CD14-positive monocyte (primary cell): ENCODE data around the gene UNC5A. TPM values are rescaled to one million over a fixed set of nuclear protein-coding genes. Genes with fewer than 3 reads are reported as not detected.
A peak's percentile ranks its signal among the peaks of the same experiment; 100 is the strongest.

Experiments used
- DNase-seq, 3 donors: peaks; one replicate each; pipeline ENCODE4 v3.0.0-alpha.2; 2011 to 2022
- H2AFZ ChIP-seq: 2 replicates; pipeline ENCODE4 v1.6.0; 2012; ENCODE audit warnings: mild to moderate bottlenecking, low read depth, low read length, inconsistent platforms; ENCODE audit not compliant: insufficient read depth, poor library complexity, severe bottlenecking
- H3K27ac ChIP-seq, 2 donors: 1 replicate in 1 of 2; 2 replicates in 1 of 2; pipeline ENCODE4 v1.5.1; 2012 to 2013; ENCODE audit warnings: low read length in 2 of 2, control low read depth in 1 of 2, inconsistent platforms in 1 of 2, low read depth in 1 of 2, mild to moderate bottlenecking in 1 of 2
- H3K27me3 ChIP-seq, 2 donors: one replicate each; pipeline versions ENCODE4 v1.6.0 to v1.6.1; 2011 to 2013; ENCODE audit warnings: low read length in 2 of 2; ENCODE audit not compliant: control insufficient read depth in 2 of 2, insufficient read depth in 2 of 2
- H3K36me3 ChIP-seq, 2 donors: replicated peaks in 1 of 2; 1 replicate in 1 of 2; 2 replicates in 1 of 2; pipeline versions ENCODE4 v1.5.1 to v1.6.1; 2012 to 2013; ENCODE audit warnings: low read length in 2 of 2, control low read depth in 1 of 2, inconsistent platforms in 1 of 2, mild to moderate bottlenecking in 1 of 2; ENCODE audit not compliant: insufficient read depth in 2 of 2, control insufficient read depth in 1 of 2
- H3K4me1 ChIP-seq, 2 donors: 1 replicate in 1 of 2; 2 replicates in 1 of 2; pipeline versions ENCODE4 v1.5.1 to v1.6.1; 2012 to 2013; ENCODE audit warnings: low read length in 2 of 2, control low read depth in 1 of 2, inconsistent platforms in 1 of 2, mild to moderate bottlenecking in 1 of 2, moderate library complexity in 1 of 2; ENCODE audit not compliant: insufficient read depth in 2 of 2, control insufficient read depth in 1 of 2
- H3K4me2 ChIP-seq: replicated peaks from 2 replicates; pipeline ENCODE3; 2012; ENCODE audit warnings: low read length, moderate library complexity, mild to moderate bottlenecking; ENCODE audit not compliant: poor library complexity, severe bottlenecking; ENCODE audit errors: extremely low read depth
- H3K4me3 ChIP-seq, 3 experiments: fragments of 200-600 bp in 1 of 3; sonication (generic) in 1 of 3; replicated peaks in 1 of 3; 1 replicate in 2 of 3; 2 replicates in 1 of 3; pipeline ENCODE4 v1.5.1; 2011 to 2013; ENCODE audit warnings: low read length in 3 of 3, mild to moderate bottlenecking in 3 of 3, control low read depth in 2 of 3, low read depth in 2 of 3, inconsistent platforms in 1 of 3, moderate library complexity in 1 of 3
- H3K79me2 ChIP-seq: 2 replicates; pipeline ENCODE4 v1.6.0; 2012; ENCODE audit warnings: mild to moderate bottlenecking, control low read depth, inconsistent platforms, low read length, moderate library complexity; ENCODE audit not compliant: insufficient read depth
- H3K9ac ChIP-seq: 2 replicates; pipeline ENCODE4 v1.6.0; 2017; ENCODE audit warnings: low read length, mild to moderate bottlenecking; ENCODE audit not compliant: insufficient read depth, poor library complexity, severe bottlenecking
- H3K9me3 ChIP-seq, 2 donors: replicated peaks in 1 of 2; 1 replicate in 1 of 2; 2 replicates in 1 of 2; pipeline versions ENCODE4 v1.5.1 to v1.6.1; 2012 to 2013; ENCODE audit warnings: low read length in 2 of 2, control low read depth in 1 of 2; ENCODE audit not compliant: control insufficient read depth in 1 of 2, insufficient read depth in 1 of 2
- H4K20me1 ChIP-seq: 2 replicates; pipeline ENCODE4 v1.6.0; 2012; ENCODE audit warnings: mild to moderate bottlenecking, low read length, control low read depth, moderate library complexity; ENCODE audit not compliant: insufficient read depth
- H3K27ac Mint-ChIP-seq, 7 donors: one replicate each; pipeline ENCODE4 v1.8.0; 2020; ENCODE audit warnings: mild to moderate bottlenecking in 7 of 7, mixed read lengths in 7 of 7, moderate library complexity in 6 of 7, inconsistent platforms in 2 of 7
- H3K27me3 Mint-ChIP-seq, 3 donors: one replicate each; pipeline ENCODE4 v1.8.0; 2021 to 2022; ENCODE audit warnings: low read depth in 3 of 3, mild to moderate bottlenecking in 3 of 3, mixed read lengths in 3 of 3, moderate library complexity in 3 of 3, inconsistent platforms in 1 of 3
- H3K36me3 Mint-ChIP-seq, 2 donors: one replicate each; pipeline ENCODE4 v1.8.0; 2020; ENCODE audit warnings: mixed read lengths in 2 of 2, inconsistent platforms in 1 of 2, mild to moderate bottlenecking in 1 of 2
- H3K4me1 Mint-ChIP-seq: one replicate; pipeline ENCODE4 v1.8.0; 2020; ENCODE audit warnings: mild to moderate bottlenecking, mixed read lengths
- H3K4me3 Mint-ChIP-seq, 2 donors: one replicate each; pipeline ENCODE4 v1.8.0; 2020; ENCODE audit warnings: mild to moderate bottlenecking in 2 of 2, mixed read lengths in 2 of 2, moderate library complexity in 1 of 2
- H3K9me3 Mint-ChIP-seq, 7 donors: one replicate each; pipeline ENCODE4 v1.8.0; 2020 to 2022; ENCODE audit warnings: mixed read lengths in 7 of 7, mild to moderate bottlenecking in 6 of 7, moderate library complexity in 6 of 7, inconsistent platforms in 2 of 7
- WGBS: methylation state at CpG from one replicate; pipeline ENCODE4 v1.1.5; 2013; ENCODE audit warnings: missing lambda C conversion rate; ENCODE audit not compliant: insufficient coverage; 5-methylcytosine and 5-hydroxymethylcytosine counted together
- intact Hi-C, 2 donors: fragments of 100-400 bp; cut with micrococcal nuclease; formaldehyde crosslinking; loops; one replicate each; pipeline versions ENCODE4 v1.15.0 to v1.15.1; 2023
- polyA plus RNA-seq, 3 donors: library from polyadenylated mRNA; depleted of rRNA in 1 of 3; unstranded in 2 of 3; stranded (reverse) in 1 of 3; fragments of 300-500 nt in 2 of 3; fragments of >200 nt in 1 of 3; fragmentation: Illumina TruSeq in 2 of 3; gene quantifications; 1 replicate in 2 of 3; 2 replicates in 1 of 3; pipeline ENCODE4 v1.2.3, GENCODE V29; 2012 to 2021
- TF ChIP-seq, protein P1 (sequence below): fragments of 200-600 bp; IDR thresholded peaks from one replicate; pipeline ENCODE4 v1.8.0; 2022; ENCODE audit warnings: antibody characterized with exemption, mild to moderate bottlenecking

UNC5A gene
- polyA plus RNA-seq, 3 donors: 0.03 to 0.07 TPM; not detected in 1

DNA sequence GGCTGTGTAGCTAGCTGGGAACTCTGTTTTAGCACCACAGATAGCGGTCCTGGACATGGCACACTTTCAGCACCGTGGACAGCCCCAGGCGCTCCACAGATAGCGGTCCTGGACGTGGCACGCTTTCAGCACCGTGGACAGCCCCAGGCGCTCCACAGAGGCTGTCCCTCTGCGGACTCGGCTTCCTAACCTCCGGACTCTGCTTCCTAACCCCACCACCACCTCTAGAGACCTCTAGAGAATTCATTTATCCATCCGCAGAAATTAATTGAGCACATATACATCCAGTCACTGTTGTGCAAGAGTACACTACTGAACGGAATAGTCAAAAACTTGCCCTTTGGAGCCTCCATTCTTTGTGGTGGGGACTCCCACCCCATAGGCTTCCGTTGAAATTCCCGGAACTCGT is 27.4 kb downstream of the UNC5A start:
- H3K36me3 ChIP-seq: no peaks in the 10 kb centered on the region
- TF ChIP-seq, protein P1, sequence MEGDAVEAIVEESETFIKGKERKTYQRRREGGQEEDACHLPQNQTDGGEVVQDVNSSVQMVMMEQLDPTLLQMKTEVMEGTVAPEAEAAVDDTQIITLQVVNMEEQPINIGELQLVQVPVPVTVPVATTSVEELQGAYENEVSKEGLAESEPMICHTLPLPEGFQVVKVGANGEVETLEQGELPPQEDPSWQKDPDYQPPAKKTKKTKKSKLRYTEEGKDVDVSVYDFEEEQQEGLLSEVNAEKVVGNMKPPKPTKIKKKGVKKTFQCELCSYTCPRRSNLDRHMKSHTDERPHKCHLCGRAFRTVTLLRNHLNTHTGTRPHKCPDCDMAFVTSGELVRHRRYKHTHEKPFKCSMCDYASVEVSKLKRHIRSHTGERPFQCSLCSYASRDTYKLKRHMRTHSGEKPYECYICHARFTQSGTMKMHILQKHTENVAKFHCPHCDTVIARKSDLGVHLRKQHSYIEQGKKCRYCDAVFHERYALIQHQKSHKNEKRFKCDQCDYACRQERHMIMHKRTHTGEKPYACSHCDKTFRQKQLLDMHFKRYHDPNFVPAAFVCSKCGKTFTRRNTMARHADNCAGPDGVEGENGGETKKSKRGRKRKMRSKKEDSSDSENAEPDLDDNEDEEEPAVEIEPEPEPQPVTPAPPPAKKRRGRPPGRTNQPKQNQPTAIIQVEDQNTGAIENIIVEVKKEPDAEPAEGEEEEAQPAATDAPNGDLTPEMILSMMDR: no peak
- intact Hi-C loops: no loop called here
- Mint-ChIP-seq H3K27me3 (peaks cover 4 to 28% (median 15%) of the 10 kb centered on the region in 3 donors), H3K9me3 (peaks cover 0 to 6% (median 0%) of the 10 kb centered on the region in 7 donors), H3K27ac (no peak overlapping the region), H3K4me1 (no peaks in the 10 kb centered on the region), H3K36me3 (no peaks in the 10 kb centered on the region), H3K4me3 (no peak overlapping the region)
- no peaks in the 10 kb centered on the region for H3K4me1 ChIP-seq
- H3K9ac ChIP-seq: no peak overlapping the region
- no peak overlapping the region for H2AFZ ChIP-seq
- no peak overlapping the region for H3K4me2 ChIP-seq
- peak; percentile 45 to 56 (median 50) for DNase-seq
- WGBS: 6% methylated on average over 11 of the region's 16 CpGs
- H3K4me3 ChIP-seq: no peak overlapping the region
- H4K20me1 ChIP-seq: no peaks in the 10 kb centered on the region
- no peaks in the 10 kb centered on the region for H3K9me3 ChIP-seq
- no peaks in the 10 kb centered on the region for H3K27me3 ChIP-seq
- no peaks in the 10 kb centered on the region for H3K79me2 ChIP-seq
- no peak overlapping the region for H3K27ac ChIP-seq

DNA sequence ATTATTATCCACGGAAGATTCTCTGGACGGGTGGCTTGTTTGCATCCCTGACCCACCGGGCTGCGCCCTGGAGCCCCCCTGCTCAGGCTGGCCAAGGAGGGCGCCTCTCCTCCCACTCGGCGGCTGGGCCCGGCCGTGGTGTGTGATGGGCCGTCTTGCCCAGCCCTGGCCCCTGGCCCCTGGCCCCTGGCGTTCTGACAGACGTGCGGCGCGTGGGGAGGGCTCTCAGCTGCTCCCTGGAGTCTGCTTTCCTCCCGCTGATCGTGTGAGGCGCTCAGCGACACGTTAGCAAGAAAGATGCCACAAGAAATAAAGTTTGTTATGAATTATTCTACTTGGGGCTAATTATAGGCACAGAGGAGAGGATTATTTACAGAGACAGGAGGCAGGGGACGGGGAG is 33.3 kb downstream of the UNC5A start:
- peaks cover 0 to 17% of the 10 kb centered on the region in 2 donors for H3K27me3 ChIP-seq
- DNase-seq: no peak
- Mint-ChIP-seq H3K36me3 (no peaks in the 10 kb centered on the region), H3K9me3 (no peaks in the 10 kb centered on the region), H3K4me3 (no peak overlapping the region), H3K27me3 (peaks cover 17 to 52% (median 43%) of the 10 kb centered on the region in 3 donors), H3K4me1 (peaks cover 3% of the 10 kb centered on the region), H3K27ac (no peak overlapping the region)
- no peaks in the 10 kb centered on the region for H3K9me3 ChIP-seq
- H3K36me3 ChIP-seq: no peaks in the 10 kb centered on the region
- H3K27ac ChIP-seq: no peak overlapping the region
- no peaks in the 10 kb centered on the region for H4K20me1 ChIP-seq
- no peaks in the 10 kb centered on the region for H3K4me1 ChIP-seq
- 74% methylated on average over 20 of the region's 21 CpGs for WGBS
- H3K79me2 ChIP-seq: no peaks in the 10 kb centered on the region
- intact Hi-C loops: no loop called here
- H3K9ac ChIP-seq: no peak overlapping the region
- no peak overlapping the region for H3K4me3 ChIP-seq
- no peak overlapping the region for H2AFZ ChIP-seq
- H3K4me2 ChIP-seq: no peak overlapping the region
- TF ChIP-seq, protein P1: no peak
